Inflammatory macrophage treated with lipopolysaccharide for 1 hour (primary cell): Measurements from ENCODE around the gene USP10.
"Not testable (repeated sequence)": the region's sequence is repeated elsewhere in the genome, so short reads cannot be mapped to it uniquely, and the experiment has no call there.

ENCODE experiments used
- DNase-seq, 2 donors: peaks; one replicate each; pipeline ENCODE4 v3.0.0-alpha.2; 2020 to 2022

Gene USP10

DNA sequence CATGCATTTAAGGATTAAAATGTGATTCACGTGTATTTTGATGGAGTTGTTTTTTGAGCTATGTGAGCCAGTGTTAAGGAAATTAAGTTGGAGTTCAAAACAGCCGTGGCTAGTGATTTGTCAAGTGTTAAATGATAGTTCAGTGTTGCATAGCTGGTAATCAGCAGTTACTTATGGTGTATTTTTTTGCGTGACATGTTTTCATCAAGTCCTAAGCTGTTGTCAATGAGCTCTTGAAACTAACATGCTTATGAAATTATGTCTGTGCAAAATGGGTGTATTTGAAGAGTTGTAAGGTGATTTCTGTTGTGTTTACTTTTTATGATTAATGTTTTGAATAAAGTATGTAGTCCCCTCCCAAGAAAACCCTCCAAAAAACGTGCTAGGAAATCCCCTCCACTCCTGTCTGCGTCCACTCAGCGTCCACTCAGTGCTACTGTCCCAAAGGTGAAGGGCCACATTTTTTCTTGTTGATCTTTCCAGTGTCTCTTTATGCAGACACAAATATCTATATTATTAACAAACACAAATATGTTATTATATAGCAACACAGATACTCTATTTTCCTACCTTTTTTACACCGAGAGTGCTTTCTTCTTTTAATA lies 30.0 kb downstream of the USP10 start:
- peak in 1 of 2 donors; percentile 32 for DNase-seq

DNA sequence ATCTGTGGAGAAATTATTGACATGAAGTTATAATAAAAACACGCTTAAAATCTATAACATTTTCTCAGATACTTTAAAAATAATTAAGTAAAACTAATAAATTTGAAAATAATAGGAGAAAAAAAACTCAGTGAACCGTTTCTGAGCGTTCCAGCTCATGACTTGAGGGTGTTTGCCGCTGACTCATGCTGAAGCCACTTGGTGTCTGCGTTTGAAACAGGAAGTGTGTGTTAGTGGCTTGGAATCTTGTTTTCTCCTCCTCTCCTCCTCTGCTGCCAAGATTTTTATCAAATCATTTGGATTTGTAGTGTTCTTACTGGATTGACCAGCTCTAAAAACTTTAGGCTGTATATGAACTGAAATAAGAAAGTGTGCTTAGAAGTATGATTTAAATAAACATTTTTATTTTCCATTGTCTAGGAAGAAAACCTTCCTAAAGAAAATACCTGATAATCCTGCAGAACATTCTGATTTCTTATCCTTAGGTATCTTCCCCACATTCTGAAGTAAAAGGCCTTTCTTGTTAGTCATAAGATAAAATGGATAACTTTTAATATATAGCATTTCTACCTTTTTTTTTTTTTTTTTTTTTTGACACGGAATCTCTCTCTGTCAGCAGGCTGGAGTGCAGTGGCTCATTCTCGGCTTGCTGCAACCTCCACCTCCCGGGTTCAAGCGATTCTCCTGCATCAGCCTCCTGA lies 30.8 kb downstream of the USP10 start:
- peak; percentile 78 to 83 for DNase-seq

DNA sequence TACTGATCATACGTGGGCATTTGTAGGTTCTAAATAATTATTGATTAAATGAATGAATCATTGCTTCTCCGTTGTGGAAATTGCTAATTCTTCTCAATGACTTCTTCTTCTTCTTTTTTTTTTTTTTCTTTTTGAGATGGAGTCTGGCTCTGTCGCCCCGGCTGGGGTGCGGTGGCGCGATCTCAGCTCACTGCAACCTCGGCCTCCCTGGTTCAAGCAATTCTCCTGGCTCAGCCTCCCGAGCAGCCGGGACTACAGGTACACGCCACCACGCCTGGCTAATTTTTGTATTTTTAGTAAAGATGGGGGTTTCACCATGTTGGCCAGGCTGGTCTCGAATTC lies 32.5 kb downstream of the USP10 start:
- DNase-seq = not testable (repeated sequence)

DNA sequence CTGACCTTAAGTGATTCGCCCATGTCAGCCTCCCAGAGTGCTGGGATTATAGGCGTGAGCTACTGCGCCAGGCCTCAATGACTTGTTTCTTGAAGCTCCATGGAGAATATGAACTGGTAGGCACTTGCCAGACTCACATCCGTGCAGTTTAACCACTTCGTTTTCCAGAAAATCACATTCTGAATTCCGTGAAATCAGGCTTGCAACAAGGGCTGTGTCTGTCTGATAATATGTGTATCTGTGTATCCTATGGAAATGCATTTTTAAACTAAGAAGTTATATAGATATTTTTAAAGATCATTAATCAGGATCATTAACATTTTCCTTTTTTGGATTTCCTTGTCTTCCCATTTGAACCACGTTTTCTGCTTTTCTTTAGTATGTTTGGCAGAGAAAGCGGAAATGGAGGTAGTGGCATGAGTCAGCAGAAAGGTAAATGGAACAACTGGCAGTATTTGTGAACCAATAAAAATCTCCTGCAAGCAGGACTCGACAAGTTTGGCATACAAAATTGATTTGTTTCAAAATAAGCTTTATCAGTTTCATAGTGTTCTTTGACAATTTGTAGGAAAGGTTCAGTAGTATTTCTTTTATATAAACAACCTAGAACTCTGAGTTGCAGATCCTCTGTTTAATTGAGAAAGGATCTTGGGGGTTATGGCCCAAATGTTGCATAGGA lies 33.0 kb downstream of the USP10 start:
- DNase-seq = no peak

DNA sequence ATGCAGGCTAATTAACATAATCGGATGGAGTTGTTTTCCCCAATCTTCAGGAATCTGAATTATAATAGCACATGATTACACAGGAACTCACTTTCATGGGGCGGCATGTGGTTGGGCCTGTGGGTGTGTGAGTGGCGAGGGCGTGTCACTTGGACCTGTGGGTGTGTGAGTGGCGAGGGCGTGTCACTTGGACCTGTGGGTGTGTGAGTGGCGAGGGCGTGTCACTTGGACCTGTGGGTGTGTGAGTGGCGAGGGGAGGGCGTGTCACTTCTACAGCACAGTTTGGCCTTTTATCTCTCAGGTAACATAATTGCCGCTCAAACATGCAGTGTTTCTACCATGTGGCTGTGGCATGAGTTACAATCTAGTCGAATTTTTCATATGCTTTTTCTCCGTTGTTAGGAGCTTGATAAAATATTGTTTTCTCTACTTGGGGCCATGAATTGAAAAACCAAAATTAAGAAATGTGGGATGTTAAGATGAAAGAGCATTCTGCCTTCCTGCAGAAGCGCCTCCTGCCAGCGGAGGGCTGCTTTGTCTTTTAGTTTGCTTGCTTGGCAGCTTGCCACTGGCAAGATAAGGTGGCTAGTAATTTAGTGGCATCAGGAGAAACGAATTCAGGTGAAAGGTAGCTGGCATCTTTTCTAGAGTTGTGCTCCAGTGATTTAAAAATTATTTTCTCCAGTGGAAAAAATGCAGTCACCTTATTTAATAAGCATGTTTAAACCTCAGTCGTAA lies 36.2 kb downstream of the USP10 start:
- no peak for DNase-seq

DNA sequence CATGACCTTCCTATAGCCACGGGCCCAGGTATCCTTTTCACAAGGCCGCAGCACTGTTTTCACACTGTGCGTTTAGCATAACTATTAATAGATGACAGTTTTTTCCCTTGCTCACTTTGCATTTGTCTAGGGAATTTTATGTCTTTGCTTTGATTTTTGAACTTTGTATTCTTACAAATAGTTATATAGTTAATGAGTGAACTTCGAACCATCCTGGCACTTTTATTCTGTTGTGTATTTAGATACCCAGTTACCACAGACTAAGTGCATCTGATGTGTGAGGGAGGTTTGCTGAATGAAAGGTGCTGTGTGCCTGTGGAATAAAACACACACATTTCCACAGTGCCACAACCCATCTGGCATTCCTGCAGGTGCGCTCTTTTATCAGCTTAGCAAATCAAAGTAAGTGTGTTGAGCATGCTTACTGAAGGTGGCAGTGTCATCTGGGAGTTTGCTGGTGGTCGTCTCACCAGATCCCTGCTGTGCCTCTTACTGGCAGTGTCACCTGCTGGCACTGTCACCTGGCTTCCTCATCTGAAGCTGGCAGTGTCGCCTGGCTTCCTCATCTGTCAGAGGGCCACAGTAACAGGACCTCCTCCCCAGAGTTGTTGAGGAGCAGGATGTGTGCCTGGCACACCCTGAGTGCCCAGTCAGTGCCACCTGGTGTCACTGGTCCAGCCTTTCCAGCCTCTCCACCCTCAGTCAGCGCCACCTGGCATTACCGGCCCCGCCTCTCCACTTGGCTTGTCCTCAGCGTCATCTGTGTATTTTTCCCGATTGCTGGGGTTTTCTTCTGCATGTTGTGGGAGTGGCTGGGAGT lies 37.6 kb downstream of the USP10 start:
- no peak for DNase-seq

DNA sequence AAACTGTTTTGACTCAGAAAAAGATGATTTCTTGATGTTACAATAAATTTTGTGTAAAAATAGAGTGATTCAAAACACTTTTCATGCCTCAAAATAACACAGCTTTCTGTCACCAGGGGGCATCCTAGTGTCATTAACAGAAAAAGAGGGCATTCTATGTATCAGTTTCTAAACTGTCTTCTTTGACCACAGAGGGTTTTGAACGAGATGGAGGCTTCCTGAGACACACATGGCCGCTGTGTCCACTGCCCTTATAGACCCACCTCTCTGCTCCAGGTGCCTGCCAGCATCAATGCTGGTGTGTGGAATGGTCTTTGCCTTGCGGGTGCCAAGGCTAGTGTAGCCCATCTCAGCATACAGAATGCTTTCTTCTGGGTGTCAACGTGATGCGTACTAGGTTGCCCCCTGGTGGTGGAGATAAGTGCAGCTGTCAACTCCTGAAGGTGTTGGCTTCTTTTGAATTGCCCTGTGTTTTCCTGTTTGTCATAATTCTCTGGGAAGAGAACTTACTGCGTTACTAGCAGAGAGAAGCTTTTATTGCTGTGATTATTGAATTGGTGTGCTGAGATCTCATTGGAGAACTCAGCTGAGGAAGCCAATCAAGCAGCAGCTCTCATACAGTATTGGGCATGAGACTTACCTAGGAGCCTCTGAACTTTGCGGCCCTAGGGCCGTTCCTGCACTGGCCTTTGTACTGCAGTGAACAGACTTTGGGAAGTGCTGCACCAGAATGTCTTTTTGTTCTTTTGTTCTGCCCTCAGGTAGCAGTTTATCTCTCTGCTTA lies 38.6 kb downstream of the USP10 start:
- peak; percentile 74 to 93 for DNase-seq

DNA sequence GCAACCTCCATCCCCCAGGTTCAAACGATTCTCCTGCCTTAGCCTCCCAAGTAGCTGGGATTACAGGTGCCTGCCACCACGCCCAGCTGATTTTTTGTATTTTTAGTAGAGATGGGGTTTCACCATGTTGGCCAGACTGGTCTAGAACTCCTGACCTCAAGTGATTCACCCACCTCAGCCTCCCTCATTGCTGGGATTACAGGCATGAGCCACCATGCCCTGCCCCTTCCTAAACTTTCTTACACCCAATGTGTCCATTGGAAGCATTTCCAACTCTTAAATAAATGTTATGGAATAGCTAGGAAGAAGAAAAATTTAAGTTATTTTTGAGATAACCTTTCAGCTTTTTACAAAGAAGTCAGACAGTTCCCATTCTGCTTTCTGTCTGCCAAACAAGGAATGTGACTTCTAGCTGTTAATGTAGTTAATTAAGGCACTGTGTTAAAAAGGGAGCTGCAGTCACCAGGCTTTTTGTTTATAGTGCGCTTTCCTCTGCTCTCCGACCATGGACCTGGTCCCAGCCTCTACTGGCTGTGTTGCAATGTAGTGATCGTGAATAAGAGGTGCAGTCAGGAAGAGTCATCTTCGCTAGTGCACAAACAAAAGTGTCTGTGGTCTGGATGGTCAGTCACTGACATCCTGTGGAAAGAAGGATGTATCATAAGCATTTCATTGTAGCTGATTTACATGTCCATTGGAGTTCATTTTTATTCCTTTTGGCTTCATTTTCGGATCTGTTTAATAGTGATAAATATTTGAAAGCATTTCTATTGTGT lies 39.7 kb downstream of the USP10 start:
- no peak for DNase-seq

DNA sequence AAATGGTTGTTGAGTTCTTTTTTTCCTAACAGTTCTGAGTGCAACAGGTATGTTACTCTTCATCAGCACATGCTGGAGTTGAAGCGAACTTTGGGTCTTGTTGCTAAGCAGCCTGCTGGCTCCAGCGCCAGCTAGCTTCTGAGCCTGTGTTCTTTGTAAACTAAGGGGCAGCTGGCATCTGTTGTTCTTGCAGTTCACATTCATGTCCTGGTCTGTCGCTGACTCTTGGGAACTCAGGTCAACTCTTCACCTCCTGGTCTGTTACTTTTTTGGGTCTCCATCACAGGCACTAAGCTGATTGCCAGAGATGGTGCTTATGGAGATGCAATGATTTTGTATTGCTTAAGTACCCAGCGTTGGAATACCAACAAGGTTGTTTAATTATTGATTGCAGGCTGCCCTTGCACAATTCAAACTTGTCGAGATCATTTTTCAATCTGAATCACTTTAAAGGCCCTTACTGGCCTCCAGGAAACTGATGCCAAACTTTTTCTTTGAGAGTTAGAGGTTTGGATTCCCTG lies 40.9 kb downstream of the USP10 start:
- DNase-seq = no peak

DNA sequence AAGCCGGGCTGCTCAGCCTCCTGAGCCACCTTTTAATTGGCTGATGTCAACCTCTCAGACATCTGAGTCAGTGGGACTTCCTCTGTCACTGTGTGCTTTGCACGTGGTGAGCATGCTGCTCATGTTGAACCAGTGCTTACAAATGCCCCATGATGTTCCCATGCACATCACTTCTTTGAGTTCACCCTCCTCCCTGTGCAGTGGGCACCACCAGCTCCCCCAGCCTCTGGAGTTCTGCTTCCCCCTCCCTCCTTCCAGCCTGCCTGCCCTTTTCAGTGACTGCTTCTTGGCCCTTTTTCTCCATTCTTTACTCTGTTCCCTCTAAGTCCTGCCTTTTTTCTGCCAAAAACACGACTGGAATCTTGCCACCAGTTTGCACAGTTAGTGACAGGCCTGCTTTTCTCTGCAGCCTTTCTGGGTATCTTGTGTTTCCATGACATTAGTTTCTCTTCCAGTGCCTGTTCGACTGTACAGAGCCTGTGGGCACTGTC lies 41.6 kb downstream of the USP10 start:
- DNase-seq = peak in 1 of 2 donors; percentile 67

DNA sequence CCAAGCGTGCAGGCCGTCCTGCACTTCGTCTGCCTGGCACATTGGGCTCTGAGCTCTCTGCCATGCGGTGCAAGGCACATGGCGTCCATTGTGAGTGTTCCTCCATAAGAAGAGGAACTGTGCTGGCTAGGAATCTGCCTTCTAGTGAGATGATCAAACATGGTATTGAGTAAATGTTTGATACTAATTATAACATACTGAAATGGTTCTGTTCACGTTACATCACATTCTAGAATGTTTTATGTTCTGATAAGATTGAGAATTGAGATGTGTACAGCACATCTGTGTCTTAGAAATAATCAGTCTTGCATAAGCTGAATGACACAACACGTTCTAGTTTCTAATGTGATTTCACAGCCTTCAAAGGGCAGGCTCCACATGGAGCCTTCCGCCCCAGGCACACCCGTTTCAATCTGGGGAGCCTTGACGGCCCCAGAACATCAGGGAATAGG lies 42.9 kb downstream of the USP10 start:
- DNase-seq = peak; percentile 61 to 62

DNA sequence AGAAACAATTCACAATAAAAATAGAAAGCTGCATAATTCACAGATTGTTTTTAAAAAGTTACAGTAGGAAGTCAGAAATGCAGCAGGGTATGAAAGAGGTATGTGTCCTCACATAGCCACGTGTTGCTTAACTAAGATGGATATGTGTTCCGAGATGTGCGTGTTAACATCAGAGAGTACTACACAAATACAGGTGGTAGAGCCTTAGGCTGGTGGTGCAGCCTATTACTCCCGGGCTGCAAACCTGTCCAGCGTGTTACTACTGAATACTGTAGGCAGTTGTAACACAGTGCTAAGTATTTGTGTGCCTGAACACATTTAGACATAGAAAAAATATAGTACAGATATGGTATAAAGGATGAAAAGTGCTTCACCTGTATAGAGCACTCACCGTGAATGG lies 46.4 kb downstream of the USP10 start:
- DNase-seq = no peak

DNA sequence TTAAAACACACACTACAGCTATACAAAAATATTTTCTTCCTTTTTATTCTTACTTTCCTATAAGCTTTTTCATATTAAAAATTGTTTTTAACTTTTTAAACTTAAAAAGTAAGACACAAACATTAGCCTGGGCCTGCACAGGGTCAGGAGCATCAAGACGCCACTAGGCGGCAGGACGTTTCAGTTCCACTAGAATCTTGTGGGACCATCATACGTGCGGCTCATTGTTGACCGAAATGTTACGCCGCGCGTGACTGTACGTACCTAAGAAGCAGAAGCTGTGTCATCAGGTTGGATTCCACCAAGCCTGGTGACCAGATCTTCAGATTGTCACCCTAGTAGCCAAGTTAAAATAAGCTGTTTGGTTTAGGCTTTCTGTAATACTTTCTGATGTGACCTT lies 47.1 kb downstream of the USP10 start:
- no peak for DNase-seq

DNA sequence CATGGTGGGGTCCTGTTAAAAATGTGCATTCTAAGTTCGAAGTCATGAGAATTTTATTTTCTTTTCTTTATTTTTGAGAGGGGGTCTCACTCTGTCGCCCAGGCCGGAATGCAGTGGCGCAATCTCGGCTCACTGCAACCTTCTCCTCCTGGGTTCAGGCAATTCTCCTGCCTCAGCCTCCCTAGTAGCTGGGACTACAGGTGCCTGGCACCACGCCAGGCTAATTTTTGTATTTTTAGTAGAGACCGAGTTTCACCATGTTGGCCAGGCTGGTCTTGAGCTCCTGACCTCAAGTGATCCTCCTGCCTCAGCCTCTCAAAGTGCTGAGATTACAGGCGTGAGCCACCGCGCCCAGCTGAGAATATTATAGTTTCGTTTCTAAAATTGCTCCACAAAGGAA lies 48.4 kb downstream of the USP10 start:
- not testable (repeated sequence) for DNase-seq

DNA sequence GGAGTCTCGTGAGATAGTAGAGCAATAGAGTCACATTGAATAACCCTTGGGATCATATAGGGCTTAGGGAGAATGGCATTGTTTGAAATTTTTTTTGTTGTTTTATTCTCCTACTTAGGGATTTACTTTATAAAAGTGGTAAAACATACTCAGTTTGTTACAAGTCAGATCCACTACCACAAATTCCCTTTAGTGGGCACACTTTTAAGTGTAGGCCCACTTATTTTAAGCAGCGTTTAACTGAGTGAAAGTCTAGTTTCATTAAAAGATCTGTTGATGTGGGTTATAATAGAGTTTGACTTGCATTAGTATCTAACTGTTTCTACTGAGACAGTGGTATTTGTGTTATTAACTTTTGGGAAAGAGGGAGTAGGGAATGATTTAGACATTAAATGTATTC lies 49.3 kb downstream of the USP10 start:
- peak in 1 of 2 donors; percentile 49 for DNase-seq

DNA sequence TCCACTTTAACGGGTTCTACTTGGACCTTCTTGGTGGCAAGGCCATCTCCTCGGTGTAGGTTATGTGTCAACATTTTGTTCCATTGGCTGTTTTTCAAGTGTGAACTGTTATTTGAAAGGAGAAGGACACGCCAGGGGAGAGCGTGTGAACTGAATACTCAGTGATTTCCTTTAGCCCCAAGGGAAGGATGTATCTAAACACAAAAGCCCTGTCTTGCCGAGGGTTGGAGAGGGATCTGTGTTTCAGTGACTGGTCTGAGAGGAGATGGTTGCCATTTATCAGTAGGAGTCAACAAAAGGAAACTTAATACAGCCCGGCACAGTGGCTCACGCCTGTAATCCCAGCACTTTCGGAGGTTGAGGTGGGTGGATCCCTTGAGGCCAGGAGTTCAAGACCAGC lies 50.0 kb downstream of the USP10 start:
- no peak for DNase-seq

DNA sequence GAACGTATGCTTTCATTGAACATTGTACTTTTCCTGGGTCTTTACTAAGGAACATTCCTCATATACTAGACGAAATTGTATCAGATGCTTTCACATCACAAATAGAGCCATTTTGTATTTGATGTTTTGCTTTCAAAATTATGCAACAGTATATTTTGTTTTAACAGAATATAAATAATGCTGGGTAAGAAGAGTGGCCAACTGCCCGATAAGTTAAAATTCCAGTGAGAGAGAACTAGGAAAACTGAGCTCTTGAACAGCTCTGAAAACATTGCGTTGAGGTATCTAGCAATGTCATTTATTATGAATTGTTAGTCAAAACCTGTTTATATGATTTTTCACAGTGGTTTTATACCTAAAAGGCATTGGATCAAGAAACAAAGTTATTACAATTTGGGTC lies 50.8 kb downstream of the USP10 start:
- no peak for DNase-seq

DNA sequence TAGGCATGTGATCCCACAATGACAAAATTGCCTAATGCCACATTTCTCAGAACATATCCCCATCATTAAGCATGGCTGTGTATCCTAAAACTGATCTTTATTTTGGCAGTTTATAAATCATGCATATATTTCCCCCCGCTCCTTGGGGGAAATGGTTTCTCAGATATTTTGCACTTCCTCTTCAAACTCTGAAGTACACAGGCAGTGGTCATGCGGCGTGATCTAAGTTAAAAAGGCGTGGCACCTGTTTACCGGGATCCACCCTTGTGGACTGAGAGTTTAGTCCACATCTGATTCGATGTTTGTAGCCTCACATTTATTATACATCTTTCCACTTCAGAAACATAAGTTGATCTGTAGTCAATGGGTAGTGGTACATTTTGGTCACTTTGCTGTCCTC lies 51.4 kb downstream of the USP10 start:
- peak; percentile 56 to 64 for DNase-seq

DNA sequence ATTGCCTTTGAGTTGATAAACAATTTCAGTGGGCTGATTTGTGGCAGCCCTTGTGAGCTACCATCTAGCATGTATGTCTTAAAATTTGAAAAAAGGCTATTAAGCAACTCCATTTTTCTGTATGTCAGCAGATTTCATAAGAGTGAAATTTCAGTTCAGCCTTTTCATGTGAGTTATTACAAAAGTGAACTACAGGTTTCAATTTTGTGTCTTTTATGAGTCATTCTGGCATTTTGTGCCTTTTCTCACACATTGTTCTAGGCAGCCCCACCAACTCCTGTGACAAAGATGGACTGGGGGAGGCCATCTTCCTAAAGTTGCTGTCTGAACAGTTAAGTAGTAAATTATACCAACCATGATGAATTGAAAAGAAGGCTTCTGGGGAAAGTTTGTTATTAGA lies 52.1 kb downstream of the USP10 start:
- peak; percentile 86 to 91 for DNase-seq

DNA sequence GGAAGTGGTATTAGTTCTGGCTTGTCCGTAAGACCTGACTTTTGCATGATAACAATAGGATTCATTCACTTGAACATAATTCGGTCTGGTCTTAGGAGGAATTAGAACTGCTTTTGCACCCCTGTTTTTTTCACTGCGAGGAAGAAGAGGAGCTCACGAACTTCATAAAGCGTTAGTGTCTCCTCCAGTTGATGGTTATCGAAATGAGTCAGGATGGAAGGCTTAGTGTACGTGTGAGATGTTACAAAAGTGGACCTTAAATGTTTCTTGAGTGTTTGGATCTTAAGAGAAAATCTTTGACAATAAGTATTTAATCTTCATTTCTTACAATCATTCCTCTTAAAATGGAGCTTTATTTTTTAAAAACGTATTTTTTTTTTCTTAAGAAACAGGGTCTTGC lies 52.8 kb downstream of the USP10 start:
- DNase-seq = no peak
